D721Med (cell line): ENCODE results near the gene RAPGEF3.

Source experiments
- DNase-seq: peaks from one replicate; pipeline ENCODE4 v3.0.0; 2011; ENCODE audit warnings: low spot score; ENCODE audit not compliant: insufficient read length
- FAIRE-seq: peaks from 2 replicates; lab custom pipeline; 2011; peaks lifted over from hg19 to GRCh38; lab: Jason Lieb, UNC
- TF ChIP-seq, protein P1 (sequence below): IDR thresholded peaks from 2 replicates; pipeline ENCODE4 v1.5.1; 2012; ENCODE audit warnings: mild to moderate bottlenecking, control low read depth; ENCODE audit not compliant: insufficient read depth; ENCODE audit errors: missing control alignments

Gene RAPGEF3

DNA sequence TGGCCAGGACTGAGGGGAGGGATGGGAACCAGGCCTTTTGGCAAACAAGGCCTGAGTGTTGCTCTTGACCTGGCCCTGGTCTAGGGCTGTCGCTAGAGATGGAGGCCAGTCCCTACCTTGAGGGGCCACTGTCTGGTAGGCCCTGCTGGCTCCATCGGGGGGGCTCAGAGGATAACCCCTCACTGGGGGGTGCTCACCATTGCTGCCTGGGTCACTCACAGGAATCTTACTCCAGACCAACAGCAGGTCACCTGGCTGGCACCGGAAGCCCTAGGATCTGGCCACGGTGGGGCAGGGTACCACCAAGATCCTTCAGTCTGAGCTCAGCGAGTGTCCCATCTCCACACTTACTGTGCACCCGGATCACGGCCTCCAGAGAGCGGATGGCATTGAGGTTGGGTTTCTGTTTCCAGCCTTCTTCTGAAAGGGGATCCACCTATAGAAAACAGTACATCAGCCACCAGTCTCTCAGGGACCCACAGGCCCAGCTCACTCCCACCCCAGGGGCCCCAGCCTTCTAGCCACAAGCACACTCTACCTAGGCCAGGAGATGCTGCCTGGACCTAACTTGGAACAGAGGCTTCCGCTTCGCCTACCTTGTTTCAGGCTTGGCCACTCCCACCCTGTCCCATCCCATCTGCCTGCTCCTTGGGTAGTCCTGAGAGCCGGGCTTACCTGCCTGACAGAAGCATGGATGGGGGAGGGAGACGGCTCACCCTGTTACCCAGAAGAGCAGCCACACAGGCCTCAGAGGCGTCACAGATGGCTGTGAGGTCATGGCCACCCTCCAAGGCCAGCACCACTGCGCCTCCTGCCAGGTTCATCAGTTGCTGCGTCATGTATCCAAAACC lies 26.6 kb upstream of the RAPGEF3 start:
- DNase-seq (no peak), FAIRE-seq (no peak)
- TF ChIP-seq, protein P1, sequence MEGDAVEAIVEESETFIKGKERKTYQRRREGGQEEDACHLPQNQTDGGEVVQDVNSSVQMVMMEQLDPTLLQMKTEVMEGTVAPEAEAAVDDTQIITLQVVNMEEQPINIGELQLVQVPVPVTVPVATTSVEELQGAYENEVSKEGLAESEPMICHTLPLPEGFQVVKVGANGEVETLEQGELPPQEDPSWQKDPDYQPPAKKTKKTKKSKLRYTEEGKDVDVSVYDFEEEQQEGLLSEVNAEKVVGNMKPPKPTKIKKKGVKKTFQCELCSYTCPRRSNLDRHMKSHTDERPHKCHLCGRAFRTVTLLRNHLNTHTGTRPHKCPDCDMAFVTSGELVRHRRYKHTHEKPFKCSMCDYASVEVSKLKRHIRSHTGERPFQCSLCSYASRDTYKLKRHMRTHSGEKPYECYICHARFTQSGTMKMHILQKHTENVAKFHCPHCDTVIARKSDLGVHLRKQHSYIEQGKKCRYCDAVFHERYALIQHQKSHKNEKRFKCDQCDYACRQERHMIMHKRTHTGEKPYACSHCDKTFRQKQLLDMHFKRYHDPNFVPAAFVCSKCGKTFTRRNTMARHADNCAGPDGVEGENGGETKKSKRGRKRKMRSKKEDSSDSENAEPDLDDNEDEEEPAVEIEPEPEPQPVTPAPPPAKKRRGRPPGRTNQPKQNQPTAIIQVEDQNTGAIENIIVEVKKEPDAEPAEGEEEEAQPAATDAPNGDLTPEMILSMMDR, result no peak

DNA sequence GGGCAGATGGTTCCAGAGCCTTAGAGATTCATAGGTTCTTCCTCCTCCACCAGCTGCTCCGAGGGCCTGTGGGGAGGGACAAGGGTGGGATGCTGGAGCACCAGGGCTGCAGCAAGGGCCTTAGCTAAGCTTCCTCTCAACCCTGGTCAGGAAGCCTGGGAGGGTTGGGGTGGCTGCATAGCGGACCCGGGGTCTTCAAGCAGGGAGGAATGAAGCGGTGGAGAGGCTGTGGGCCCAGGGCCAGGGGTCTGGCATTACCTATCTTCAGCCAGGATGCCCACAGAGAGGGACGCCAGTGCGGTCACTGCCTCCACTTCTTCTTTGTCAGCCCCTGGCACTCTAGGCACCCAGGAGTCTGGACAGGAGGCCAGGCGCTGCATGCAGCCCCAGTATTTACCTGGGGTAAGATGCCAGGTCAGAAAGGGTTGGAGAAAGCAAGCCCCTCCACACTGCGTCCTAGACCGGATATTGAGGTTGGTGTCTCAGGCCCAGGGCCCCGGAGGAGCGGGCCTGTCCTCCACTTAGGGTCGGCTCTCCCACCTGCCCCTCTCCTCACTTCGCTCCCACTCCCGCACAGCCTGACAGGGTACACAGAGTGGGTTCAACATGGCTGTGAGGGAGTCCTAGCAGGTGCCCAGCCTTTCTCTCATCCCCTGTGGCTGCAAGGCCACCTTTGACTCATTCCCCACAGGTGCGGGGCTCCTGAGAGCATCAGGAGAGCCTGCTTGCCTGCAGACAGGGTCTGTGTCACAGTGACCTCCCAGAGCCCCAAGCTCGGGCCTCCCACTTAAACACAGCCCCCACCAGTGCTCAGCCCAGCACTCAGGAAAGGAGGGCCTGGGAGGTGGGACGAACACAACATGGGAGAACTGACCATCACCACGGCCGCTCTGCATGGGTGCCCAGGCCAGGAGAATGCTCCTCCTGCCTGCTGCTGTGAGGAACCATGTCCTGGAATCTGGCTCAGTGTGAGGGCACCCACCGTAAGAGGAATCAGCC lies 25.4 kb upstream of the RAPGEF3 start:
- TF ChIP-seq, protein P1, result no peak
- FAIRE-seq, result no peak

DNA sequence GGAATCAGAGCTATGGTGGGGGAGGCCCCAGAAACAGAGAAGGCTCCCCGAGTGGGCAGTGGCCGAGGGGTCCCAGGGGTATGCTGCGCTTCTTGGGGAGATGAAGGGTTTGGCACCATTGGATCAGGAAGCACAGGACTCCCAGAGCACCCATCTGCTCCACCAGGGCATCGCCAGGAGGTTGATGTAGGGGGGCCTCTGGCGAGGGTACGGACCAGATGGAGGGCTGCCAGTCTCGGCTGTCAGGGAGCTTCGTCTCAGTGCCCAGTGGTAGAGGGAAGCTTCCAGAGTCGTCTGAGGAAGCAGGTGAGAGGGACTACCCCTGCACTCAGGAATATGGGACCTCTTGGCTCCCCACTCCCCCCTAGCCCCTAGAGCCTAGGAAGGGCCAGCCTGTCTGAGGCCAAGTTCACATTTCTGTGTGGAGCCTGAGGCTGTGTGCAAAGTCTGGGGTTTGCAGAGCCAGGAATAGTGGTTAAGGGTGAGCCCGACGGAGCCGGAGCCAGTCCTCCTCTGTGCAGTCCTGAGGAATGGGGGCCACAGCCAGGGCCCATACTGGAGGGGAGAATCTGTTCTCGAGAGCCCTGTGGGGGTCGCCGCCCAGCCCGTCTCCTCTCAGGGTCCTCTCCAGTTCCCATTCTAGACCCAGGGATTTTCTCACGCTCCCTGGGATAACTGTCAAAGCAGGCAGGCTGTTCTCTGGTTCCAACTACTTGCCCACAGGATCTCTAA lies 24.5 kb upstream of the RAPGEF3 start:
- TF ChIP-seq, protein P1, result no peak
- DNase-seq (no peak), FAIRE-seq (no peak)

More for the DNA sequence above, 25.4 kb upstream of the RAPGEF3 start:
- DNase-seq, result no peak

DNA sequence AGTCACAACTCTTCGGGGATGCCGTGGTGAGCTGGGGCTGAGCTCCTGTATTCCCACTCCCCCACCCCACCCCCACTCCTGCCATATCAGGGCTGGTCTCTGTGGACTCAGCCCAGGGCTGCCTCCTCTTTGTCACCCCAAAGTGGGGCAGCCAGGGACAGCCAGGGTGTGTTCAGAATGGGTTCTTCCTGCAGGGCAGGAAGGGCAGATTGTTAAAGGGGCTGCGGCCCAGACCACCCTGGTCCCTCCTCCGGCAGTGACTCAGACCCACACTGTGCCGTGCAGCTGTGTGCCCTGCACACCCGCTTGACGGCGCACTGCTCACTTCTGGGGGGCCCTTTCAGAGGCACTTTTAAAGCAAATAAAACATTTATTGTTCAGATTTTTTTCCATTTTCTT lies 23.7 kb upstream of the RAPGEF3 start:
- no peak for FAIRE-seq
- TF ChIP-seq, protein P1, result no peak
- no peak for DNase-seq

DNA sequence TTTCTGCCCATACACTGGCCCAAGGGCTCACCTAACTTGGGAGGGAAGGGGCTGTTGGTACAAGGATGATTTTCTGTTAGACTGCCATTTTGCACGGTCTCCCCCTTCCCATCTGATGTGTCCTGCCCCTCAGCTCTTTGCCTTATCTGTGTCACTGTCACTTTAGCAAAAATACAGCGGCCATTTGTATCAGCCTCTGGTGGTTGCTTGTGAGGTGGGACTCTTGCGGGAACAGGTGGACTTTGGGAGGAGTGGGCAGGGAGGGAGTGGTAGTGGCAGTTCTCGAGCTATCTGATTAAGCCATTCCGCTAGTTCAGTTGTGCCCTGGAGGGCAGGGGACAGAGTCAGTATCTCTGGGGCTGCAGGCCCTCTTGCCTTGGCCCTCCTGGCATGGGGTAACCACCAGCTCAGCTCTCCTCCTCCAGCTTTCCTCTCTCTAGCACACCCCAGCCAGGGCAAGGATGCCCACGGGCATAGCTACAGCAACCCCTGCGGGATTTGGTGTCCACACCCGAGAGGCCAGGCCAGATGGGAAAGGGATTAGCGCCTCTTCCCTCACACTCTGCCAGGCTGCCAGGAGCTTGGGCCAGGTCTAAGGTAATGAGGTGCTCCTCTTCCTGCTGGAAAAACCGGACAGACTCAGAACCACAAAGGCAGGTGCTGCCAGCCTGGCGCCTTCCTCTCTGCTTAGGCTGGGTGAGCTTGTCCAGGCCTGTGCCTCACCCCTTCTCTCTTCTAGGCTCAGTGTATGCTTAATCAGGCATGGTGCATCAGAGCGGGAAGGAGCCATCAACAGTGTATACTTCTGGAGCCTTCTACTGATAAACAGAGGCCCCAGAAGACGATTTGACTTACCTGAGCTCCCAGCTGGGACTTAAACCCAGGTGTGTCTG lies 23.0 kb upstream of the RAPGEF3 start:
- TF ChIP-seq, protein P1, result no peak
- DNase-seq, result peak; percentile 50
- no peak for FAIRE-seq

DNA sequence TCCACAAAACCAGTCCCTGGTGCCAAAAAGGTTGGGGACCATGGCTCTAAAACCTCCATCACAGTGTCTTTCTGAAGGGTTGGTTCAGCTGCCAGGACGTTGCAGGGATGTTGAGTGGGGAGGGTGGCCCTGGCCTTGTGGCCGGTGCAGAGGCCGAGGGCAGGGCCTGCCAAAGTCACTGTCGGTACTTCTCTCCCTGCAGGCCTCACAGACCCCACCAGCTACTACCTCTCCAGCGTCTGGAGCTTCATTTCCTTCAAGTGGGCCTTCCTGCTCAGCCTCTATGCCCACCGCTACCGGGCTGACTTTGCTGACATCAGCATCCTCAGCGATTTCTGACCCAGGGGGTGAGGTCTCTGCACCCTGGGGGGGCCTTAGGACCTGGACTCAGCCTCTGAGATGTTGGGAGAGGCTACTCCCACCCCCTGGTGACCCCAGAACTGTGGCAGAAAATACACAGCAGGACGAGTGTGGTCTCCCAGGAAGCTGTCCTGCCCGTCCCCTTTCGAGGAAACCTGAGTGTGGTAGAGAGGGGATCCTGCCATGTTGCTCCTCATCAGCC lies 21.3 kb upstream of the RAPGEF3 start:
- FAIRE-seq (no peak), DNase-seq (no peak)
- TF ChIP-seq, protein P1, result no peak
